NCI-H1436 (cell line): Measurements from ENCODE around the gene MORF4L1.

ENCODE experiments used
- DNase-seq: peaks from one replicate; lab custom pipeline; 2025; lab: John Stamatoyannopoulos, UW

The MORF4L1 gene

GRCh38 chr15:78946493-78946892 lies 73.8 kb downstream of the MORF4L1 start:
- DNase-seq, result no peak

- DNase-seq, result no peak
These were observed 74.8 kb downstream of the MORF4L1 start for GRCh38 chr15:78947506-78947905.
